Endodermal cell (in vitro differentiated cells): ENCODE measurements around the gene ARHGAP8. TPM values are rescaled to one million over a fixed set of nuclear protein-coding genes. Genes with fewer than 3 reads are reported as not detected.

Experiments used
- DNase-seq: peaks from one replicate; pipeline ENCODE4 v3.0.0-alpha.2; 2017
- H3K27ac ChIP-seq: 2 replicates; pipeline ENCODE4 v1.5.1; 2013; ENCODE audit warnings: mild to moderate bottlenecking, low read depth, low read length, moderate library complexity
- H3K27me3 ChIP-seq: 2 replicates; pipeline ENCODE4 v1.6.1; 2013; ENCODE audit warnings: mild to moderate bottlenecking, low read length, moderate library complexity; ENCODE audit not compliant: insufficient read depth, control insufficient read depth, poor library complexity, severe bottlenecking
- H3K36me3 ChIP-seq: 2 replicates; pipeline ENCODE4 v1.7.0; 2013; ENCODE audit warnings: mild to moderate bottlenecking, low read length, moderate library complexity; ENCODE audit not compliant: control insufficient read depth, insufficient read depth
- H3K4me1 ChIP-seq: one replicate; pipeline ENCODE4 v1.7.0; 2013; ENCODE audit warnings: low read length; ENCODE audit not compliant: control insufficient read depth, insufficient read depth
- H3K4me3 ChIP-seq: 2 replicates; pipeline ENCODE4 v1.5.1; 2013; ENCODE audit warnings: mild to moderate bottlenecking, low read length, moderate library complexity
- H3K9ac ChIP-seq: 2 replicates; pipeline ENCODE4 v1.6.1; 2013; ENCODE audit warnings: mild to moderate bottlenecking, low read length, moderate library complexity; ENCODE audit not compliant: poor library complexity, severe bottlenecking; ENCODE audit errors: extremely low read depth
- H3K9me3 ChIP-seq: 2 replicates; pipeline ENCODE4 v1.6.1; 2013; ENCODE audit warnings: mild to moderate bottlenecking, low read length, moderate library complexity; ENCODE audit not compliant: control insufficient read depth
- H3K27ac Mint-ChIP-seq: 2 replicates; pipeline ENCODE4 v1.8.0; 2020; ENCODE audit warnings: mixed read lengths
- H3K27me3 Mint-ChIP-seq: 2 replicates; pipeline ENCODE4 v1.8.0; 2021; ENCODE audit warnings: mild to moderate bottlenecking, mixed read lengths; ENCODE audit not compliant: insufficient read depth
- H3K36me3 Mint-ChIP-seq: 2 replicates; pipeline ENCODE4 v1.8.0; 2020; ENCODE audit warnings: low read depth, mixed read lengths
- H3K4me1 Mint-ChIP-seq: 2 replicates; pipeline ENCODE4 v1.8.0; 2020; ENCODE audit warnings: mixed read lengths
- H3K4me3 Mint-ChIP-seq: 2 replicates; pipeline ENCODE4 v1.8.0; 2020; ENCODE audit warnings: mild to moderate bottlenecking, moderate library complexity, mixed read lengths
- H3K9me3 Mint-ChIP-seq: 2 replicates; pipeline ENCODE4 v1.8.0; 2020; ENCODE audit warnings: mild to moderate bottlenecking, mixed read lengths
- WGBS, 2 experiments: methylation state at CpG; one replicate each; pipeline versions ENCODE4 v1.1.5 to v1.1.7; 2013; ENCODE audit warnings: missing lambda C conversion rate in 2 of 2, mixed read lengths in 1 of 2; ENCODE audit not compliant: insufficient coverage in 1 of 2, insufficient read length in 1 of 2; 5-methylcytosine and 5-hydroxymethylcytosine counted together
- total RNA-seq, 2 donors: library from RNA; stranded (reverse); fragmentation: NEBNext Ultra II Directional in 1 of 2; extraction: Animal tissue kit (Norgen Biotek cat#: 25700) in 1 of 2; gene quantifications; 2 replicates in 1 of 2; 3 replicates in 1 of 2; pipeline ENCODE4 v1.2.1, GENCODE V29; 2021
- TF ChIP-seq, protein P1 (sequence below): fragments of 200-600 bp; sonication (generic); conservative IDR thresholded peaks from 2 replicates; pipeline ENCODE4 v1.5.0; 2021; ENCODE audit warnings: antibody characterized with exemption, mild to moderate bottlenecking

ARHGAP8 gene
- total RNA-seq, 2 donors from 2014 or later = 45.2 to 51.3 TPM

DNA sequence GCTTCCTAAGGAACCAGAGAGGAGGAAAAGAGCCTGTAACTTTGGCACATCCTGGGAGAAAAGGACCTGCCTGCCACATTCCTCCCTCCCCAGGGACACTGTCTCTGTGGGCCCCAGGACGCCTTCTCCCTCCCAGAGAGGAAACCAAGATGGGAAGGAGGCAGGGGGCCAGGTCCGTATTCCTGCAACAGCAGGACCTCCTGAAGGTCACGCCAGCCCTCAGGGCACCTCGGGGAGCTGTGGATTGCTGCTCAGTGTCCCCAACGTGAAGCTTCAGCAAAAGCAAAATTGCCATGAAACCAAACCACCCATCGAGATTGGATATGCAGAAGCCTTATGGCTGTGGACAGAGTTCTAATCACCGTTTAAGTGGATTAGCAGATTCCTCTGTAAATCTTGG, 86.7 kb downstream of the ARHGAP8 start:
- Mint-ChIP-seq H3K4me3 (no peak overlapping the region), H3K4me1 (peaks cover 3% of the 10 kb centered on the region), H3K9me3 (peaks cover 11% of the 10 kb centered on the region), H3K27ac (no peak overlapping the region), H3K27me3 (no peaks in the 10 kb centered on the region), H3K36me3 (peaks cover 40% of the 10 kb centered on the region)
- Histone ChIP-seq H3K36me3 (peaks cover 7% of the 10 kb centered on the region), H3K27ac (no peak overlapping the region), H3K27me3 (no peaks in the 10 kb centered on the region), H3K4me3 (no peak overlapping the region), H3K9me3 (peaks cover 15% of the 10 kb centered on the region), H3K4me1 (no peaks in the 10 kb centered on the region), H3K9ac (no peak overlapping the region)
- no peak for DNase-seq
- TF ChIP-seq, protein P1, sequence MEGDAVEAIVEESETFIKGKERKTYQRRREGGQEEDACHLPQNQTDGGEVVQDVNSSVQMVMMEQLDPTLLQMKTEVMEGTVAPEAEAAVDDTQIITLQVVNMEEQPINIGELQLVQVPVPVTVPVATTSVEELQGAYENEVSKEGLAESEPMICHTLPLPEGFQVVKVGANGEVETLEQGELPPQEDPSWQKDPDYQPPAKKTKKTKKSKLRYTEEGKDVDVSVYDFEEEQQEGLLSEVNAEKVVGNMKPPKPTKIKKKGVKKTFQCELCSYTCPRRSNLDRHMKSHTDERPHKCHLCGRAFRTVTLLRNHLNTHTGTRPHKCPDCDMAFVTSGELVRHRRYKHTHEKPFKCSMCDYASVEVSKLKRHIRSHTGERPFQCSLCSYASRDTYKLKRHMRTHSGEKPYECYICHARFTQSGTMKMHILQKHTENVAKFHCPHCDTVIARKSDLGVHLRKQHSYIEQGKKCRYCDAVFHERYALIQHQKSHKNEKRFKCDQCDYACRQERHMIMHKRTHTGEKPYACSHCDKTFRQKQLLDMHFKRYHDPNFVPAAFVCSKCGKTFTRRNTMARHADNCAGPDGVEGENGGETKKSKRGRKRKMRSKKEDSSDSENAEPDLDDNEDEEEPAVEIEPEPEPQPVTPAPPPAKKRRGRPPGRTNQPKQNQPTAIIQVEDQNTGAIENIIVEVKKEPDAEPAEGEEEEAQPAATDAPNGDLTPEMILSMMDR = no peak
- WGBS, 2 experiments = 84 to 89% methylated on average over 6 to 7 of the region's 7 CpGs

DNA sequence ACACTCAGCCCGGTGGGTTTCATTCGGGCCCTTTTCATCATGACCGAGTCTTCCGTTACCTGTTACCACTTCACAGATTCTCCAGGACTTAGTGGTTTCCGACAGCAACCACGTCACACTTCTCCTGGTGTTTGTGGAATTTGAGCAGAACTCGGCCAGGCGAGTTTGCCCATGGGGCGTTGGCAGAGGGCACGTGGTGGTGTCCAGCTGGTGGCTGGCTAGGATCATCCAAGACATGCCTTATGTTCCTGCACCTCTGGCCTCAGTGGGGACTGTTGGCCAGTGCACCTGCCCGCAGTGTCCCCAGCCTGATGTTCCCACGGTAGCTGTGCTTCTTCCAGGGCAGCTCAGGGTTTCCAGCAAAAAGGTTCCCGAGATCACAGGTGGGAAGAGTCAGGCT, 87.3 kb downstream of the ARHGAP8 start:
- Histone ChIP-seq H3K4me3 (no peak overlapping the region), H3K36me3 (peaks cover 4% of the 10 kb centered on the region), H3K27me3 (no peaks in the 10 kb centered on the region), H3K9me3 (peaks cover 10% of the 10 kb centered on the region), H3K27ac (no peak overlapping the region), H3K4me1 (no peaks in the 10 kb centered on the region), H3K9ac (no peak overlapping the region)
- Mint-ChIP-seq H3K36me3 (peaks cover 38% of the 10 kb centered on the region), H3K27ac (no peak overlapping the region), H3K9me3 (peaks cover 13% of the 10 kb centered on the region), H3K4me1 (peaks cover 3% of the 10 kb centered on the region), H3K27me3 (no peaks in the 10 kb centered on the region), H3K4me3 (no peak overlapping the region)
- DNase-seq = no peak
- WGBS, 2 experiments = 93 to 96% methylated on average over 13 of the region's 13 CpGs
- TF ChIP-seq, protein P1 = no peak

DNA sequence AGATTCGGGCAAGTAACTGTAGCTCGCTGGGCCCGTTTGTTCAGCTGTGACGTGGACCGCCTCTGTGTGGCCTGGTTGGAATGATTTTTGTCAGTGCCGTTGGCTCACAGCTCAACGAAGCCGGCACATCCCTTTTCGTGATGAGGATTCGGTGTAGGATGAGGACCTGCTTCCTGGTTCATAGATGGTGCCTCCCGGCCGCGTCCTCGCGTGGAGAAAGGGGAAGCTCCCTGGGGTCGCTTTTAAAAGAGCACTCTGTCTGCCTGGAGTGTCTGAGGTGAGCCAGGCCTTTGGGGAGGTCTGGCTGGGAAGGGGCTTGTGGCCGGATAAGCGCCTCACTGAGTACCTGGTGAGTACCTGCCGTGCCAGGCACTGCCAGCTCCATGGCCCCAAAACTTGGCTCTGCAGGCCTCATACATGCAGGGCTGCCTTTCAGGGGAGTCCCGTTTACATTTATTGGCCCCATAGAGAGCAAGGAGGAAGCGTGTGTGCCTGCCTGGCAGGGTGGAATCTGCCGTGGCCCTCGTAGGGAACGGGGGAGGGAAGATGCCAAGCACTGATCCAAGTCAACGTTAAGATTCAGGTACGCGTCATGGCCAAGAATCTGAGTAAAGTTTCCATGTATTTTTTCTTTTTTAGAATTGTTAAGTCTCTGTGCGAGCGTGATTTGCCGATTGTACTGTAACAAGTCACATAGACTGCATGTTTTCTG, 88.4 kb downstream of the ARHGAP8 start:
- Histone ChIP-seq H3K27ac (no peak overlapping the region), H3K4me3 (no peak overlapping the region), H3K36me3 (peaks cover 1% of the 10 kb centered on the region), H3K27me3 (no peaks in the 10 kb centered on the region), H3K4me1 (no peaks in the 10 kb centered on the region), H3K9ac (no peak overlapping the region), H3K9me3 (peaks cover 2% of the 10 kb centered on the region)
- peaks cover 14% of the 10 kb centered on the region for H3K9me3 Mint-ChIP-seq
- peak overlapping the region; percentile 58 for H3K27ac Mint-ChIP-seq
- no peaks in the 10 kb centered on the region for H3K27me3 Mint-ChIP-seq
- TF ChIP-seq, protein P1 = no peak
- peaks cover 40% of the 10 kb centered on the region for H3K36me3 Mint-ChIP-seq
- 90 to 91% methylated on average over 27 to 30 of the region's 30 CpGs for WGBS, 2 experiments
- DNase-seq = no peak
- peaks cover 3% of the 10 kb centered on the region for H3K4me1 Mint-ChIP-seq
- H3K4me3 Mint-ChIP-seq = no peak overlapping the region
